ENCODE data around the gene DHX35. TPM values are rescaled to one million over a fixed set of nuclear protein-coding genes. Genes with fewer than 3 reads are reported as not detected.

The DHX35 gene
- total and polyA plus RNA-seq, 2 of the 13 experiments (the other 11 are each of a cell fraction or from before 2014, with no cell fraction given) = 25.8 to 28.7 TPM

DNA sequence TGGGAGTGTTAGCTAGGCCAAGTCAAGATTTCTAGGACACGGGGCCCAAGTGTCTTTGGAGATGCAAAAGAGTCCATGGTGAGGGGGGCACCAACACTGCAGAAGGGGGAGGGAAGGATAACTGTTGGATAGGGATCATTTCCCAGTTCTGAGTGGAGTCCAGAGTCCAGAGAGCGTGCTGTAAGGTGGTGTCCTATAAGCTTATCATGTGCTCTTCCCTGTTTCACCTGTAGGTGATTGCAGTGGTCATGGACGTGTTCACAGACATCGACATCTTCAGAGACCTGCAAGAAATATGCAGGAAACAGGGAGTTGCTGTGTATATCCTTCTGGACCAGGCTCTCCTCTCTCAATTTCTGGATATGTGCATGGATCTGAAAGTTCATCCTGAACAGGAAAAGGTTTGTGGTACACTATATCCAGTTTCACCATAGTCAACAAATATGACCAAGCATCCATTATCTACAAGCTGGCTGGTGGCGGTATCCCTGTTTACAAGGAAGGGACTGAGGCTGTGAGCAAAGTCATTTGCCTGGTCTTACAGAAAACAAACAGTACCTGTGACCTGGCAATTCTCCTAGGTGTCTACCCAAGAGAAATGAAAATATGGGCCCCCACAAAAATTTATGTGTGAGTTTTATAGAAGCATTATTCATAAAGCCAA lies 20.3 kb upstream of the DHX35 start (continued):
- TF ChIP-seq ZNF343 (CRISPR knock-in tag; IDR thresholded peaks at IDR 0.05) (no peak), POGZ (CRISPR knock-in tag; IDR thresholded peaks at IDR 0.05) (peak; percentile 63), STAT5B (CRISPR knock-in tag; IDR thresholded peaks at IDR 0.05) (no peak), NCOA5 (CRISPR knock-in tag; IDR thresholded peaks at IDR 0.05) (no peak), SRSF1 (optimal IDR thresholded peaks at IDR 0.05; ENCODE audit: low read depth, low read length) (no peak), ZFYVE20 (CRISPR knock-in tag; IDR thresholded peaks at IDR 0.05; ENCODE audit: borderline replicate concordance, low read depth) (no peak), SNRNP70 (IDR thresholded peaks at IDR 0.05; ENCODE audit: low read depth, low read length) (no peak), BORCS8-MEF2B (CRISPR knock-in tag; IDR thresholded peaks at IDR 0.05) (no peak), HIVEP1 (CRISPR knock-in tag; IDR thresholded peaks at IDR 0.05) (no peak), WIZ (CRISPR knock-in tag; IDR thresholded peaks at IDR 0.05) (no peak), ZEB1 (IDR thresholded peaks at IDR 0.05; ENCODE audit: insufficient replicate concordance, low read depth) (no peak), HOXA9 (CRISPR knock-in tag; IDR thresholded peaks at IDR 0.05; ENCODE audit: borderline replicate concordance) (no peak), FOXA1 (IDR thresholded peaks at IDR 0.05) (no peak), FOXA1 (CRISPR knock-in tag; IDR thresholded peaks at IDR 0.05) (peak; percentile 59; the same call in 1 of the 2 replicates), ZBTB7A (CRISPR knock-in tag; IDR thresholded peaks at IDR 0.05) (no peak), ZNF34 (CRISPR knock-in tag; IDR thresholded peaks at IDR 0.05; ENCODE audit: borderline replicate concordance) (no peak), MAFK (conservative IDR thresholded peaks at IDR 0.05 in 1 of 2, IDR thresholded peaks at IDR 0.05 in 1 of 2; ENCODE audit: low read length in 2 of 2) (0 out of 4 replicates have a peak, but pooled peaks of 1 of the 2 experiments have one; percentile 41), ZFP36 (IDR thresholded peaks at IDR 0.05; ENCODE audit: borderline replicate concordance, low read depth, low read length, partially characterized antibody) (no peak), ZNF230 (CRISPR knock-in tag; IDR thresholded peaks at IDR 0.05) (no peak), ZNF644 (CRISPR knock-in tag; IDR thresholded peaks at IDR 0.05; ENCODE audit: low read depth) (peak; percentile 71; the same call in 1 of the 2 replicates), KDM4B (CRISPR knock-in tag; IDR thresholded peaks at IDR 0.05) (no peak), ZNF432 (CRISPR knock-in tag; IDR thresholded peaks at IDR 0.05; ENCODE audit: borderline replicate concordance) (no peak)
- TF ChIP-seq, protein P1, sequence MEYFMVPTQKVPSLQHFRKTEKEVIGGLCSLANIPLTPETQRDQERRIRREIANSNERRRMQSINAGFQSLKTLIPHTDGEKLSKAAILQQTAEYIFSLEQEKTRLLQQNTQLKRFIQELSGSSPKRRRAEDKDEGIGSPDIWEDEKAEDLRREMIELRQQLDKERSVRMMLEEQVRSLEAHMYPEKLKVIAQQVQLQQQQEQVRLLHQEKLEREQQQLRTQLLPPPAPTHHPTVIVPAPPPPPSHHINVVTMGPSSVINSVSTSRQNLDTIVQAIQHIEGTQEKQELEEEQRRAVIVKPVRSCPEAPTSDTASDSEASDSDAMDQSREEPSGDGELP (IDR thresholded peaks at IDR 0.05; ENCODE audit: borderline replicate concordance, low read depth) = no peak
- TF ChIP-seq, protein P2, sequence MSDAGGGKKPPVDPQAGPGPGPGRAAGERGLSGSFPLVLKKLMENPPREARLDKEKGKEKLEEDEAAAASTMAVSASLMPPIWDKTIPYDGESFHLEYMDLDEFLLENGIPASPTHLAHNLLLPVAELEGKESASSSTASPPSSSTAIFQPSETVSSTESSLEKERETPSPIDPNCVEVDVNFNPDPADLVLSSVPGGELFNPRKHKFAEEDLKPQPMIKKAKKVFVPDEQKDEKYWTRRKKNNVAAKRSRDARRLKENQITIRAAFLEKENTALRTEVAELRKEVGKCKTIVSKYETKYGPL (CRISPR knock-in tag; IDR thresholded peaks at IDR 0.05) = no peak
- TF ChIP-seq, protein P3, sequence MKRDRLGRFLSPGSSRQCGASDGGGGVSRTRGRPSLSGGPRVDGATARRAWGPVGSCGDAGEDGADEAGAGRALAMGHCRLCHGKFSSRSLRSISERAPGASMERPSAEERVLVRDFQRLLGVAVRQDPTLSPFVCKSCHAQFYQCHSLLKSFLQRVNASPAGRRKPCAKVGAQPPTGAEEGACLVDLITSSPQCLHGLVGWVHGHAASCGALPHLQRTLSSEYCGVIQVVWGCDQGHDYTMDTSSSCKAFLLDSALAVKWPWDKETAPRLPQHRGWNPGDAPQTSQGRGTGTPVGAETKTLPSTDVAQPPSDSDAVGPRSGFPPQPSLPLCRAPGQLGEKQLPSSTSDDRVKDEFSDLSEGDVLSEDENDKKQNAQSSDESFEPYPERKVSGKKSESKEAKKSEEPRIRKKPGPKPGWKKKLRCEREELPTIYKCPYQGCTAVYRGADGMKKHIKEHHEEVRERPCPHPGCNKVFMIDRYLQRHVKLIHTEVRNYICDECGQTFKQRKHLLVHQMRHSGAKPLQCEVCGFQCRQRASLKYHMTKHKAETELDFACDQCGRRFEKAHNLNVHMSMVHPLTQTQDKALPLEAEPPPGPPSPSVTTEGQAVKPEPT (CRISPR knock-in tag; IDR thresholded peaks at IDR 0.05; ENCODE audit: low read depth) = no peak
- TF ChIP-seq, protein P4, sequence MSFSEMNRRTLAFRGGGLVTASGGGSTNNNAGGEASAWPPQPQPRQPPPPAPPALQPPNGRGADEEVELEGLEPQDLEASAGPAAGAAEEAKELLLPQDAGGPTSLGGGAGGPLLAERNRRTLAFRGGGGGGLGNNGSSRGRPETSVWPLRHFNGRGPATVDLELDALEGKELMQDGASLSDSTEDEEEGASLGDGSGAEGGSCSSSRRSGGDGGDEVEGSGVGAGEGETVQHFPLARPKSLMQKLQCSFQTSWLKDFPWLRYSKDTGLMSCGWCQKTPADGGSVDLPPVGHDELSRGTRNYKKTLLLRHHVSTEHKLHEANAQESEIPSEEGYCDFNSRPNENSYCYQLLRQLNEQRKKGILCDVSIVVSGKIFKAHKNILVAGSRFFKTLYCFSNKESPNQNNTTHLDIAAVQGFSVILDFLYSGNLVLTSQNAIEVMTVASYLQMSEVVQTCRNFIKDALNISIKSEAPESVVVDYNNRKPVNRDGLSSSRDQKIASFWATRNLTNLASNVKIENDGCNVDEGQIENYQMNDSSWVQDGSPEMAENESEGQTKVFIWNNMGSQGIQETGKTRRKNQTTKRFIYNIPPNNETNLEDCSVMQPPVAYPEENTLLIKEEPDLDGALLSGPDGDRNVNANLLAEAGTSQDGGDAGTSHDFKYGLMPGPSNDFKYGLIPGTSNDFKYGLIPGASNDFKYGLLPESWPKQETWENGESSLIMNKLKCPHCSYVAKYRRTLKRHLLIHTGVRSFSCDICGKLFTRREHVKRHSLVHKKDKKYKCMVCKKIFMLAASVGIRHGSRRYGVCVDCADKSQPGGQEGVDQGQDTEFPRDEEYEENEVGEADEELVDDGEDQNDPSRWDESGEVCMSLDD (CRISPR knock-in tag; IDR thresholded peaks at IDR 0.05; ENCODE audit: borderline replicate concordance) = no peak

Data from HepG2 (cell line).